Fibroblast of the aortic adventitia (primary cell): Measurements from ENCODE around the gene LRRC25. TPM values are rescaled to one million over a fixed set of nuclear protein-coding genes. Genes with fewer than 3 reads are reported as not detected.

Experiments
- DNase-seq: peaks from one replicate; pipeline ENCODE4 v3.0.0-alpha.2; 2010; ENCODE audit warnings: low read depth
- H3K4me3 ChIP-seq: 2 replicates; pipeline ENCODE4 v1.5.1; 2011; ENCODE audit warnings: low read depth, mild to moderate bottlenecking, control low read depth, low read length, moderate library complexity
- total RNA-seq: library from RNA; depleted of rRNA; stranded (reverse); fragments of >200 nt; gene quantifications from 2 replicates; pipeline ENCODE4 v1.2.3, GENCODE V29; 2012; ENCODE audit warnings: low replicate concordance
- TF ChIP-seq, protein P1 (sequence below): IDR thresholded peaks from 2 replicates; pipeline ENCODE4 v1.5.1; 2011; ENCODE audit warnings: mild to moderate bottlenecking, low read length, control low read depth, inconsistent platforms; ENCODE audit not compliant: insufficient read depth

Gene LRRC25
- total RNA-seq, 1 donor, result 0.09 TPM

GRCh38 chr19:18435178-18435841, 37.9 kb upstream of the LRRC25 start:
- no peak overlapping the region for H3K4me3 ChIP-seq
- DNase-seq, result no peak
- TF ChIP-seq, protein P1, sequence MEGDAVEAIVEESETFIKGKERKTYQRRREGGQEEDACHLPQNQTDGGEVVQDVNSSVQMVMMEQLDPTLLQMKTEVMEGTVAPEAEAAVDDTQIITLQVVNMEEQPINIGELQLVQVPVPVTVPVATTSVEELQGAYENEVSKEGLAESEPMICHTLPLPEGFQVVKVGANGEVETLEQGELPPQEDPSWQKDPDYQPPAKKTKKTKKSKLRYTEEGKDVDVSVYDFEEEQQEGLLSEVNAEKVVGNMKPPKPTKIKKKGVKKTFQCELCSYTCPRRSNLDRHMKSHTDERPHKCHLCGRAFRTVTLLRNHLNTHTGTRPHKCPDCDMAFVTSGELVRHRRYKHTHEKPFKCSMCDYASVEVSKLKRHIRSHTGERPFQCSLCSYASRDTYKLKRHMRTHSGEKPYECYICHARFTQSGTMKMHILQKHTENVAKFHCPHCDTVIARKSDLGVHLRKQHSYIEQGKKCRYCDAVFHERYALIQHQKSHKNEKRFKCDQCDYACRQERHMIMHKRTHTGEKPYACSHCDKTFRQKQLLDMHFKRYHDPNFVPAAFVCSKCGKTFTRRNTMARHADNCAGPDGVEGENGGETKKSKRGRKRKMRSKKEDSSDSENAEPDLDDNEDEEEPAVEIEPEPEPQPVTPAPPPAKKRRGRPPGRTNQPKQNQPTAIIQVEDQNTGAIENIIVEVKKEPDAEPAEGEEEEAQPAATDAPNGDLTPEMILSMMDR, result no peak

DNA sequence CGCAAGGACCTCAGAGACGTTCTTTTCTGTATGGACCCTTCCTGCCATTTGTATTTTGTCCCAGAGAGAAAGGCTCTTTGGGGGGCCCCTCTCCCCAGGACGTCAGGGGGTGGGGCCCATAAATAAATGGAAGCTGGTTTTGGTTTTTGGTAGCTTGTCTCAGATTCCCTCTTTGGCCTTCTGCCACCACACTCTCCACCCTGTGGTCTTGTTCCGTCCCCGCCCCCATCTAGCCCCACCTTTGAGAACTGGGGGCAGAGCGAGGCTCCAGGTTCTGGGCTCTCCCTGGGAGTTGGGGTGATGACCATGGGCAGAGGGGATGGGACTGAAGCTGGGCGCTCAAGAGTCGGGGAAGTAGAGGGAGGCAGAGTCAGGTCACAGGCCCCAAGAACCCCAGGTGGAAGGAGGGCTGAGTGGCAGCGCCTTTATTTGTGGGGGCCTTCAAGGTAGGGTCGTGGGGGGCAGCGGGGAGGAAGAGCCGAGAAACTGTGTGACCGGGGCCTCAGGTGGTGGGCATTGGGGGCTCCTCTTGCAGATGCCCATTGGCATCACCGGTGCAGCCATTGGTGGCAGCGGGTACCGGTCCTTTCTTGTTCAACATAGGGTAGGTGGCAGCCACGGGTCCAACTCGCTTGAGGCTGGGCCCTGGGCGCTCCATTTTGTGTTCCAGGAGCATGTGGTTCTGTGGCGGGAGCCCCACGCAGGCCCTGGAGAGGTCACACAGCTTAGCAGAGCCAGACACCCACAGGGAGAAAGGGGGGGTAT, 37.2 kb upstream of the LRRC25 start:
- TF ChIP-seq, protein P1, result no peak
- no peak for DNase-seq
- H3K4me3 ChIP-seq, result no peak overlapping the region

GRCh38 chr19:18433735-18434398, 36.4 kb upstream of the LRRC25 start:
- no peak for DNase-seq
- H3K4me3 ChIP-seq, result no peak overlapping the region
- TF ChIP-seq, protein P1, result no peak

DNA sequence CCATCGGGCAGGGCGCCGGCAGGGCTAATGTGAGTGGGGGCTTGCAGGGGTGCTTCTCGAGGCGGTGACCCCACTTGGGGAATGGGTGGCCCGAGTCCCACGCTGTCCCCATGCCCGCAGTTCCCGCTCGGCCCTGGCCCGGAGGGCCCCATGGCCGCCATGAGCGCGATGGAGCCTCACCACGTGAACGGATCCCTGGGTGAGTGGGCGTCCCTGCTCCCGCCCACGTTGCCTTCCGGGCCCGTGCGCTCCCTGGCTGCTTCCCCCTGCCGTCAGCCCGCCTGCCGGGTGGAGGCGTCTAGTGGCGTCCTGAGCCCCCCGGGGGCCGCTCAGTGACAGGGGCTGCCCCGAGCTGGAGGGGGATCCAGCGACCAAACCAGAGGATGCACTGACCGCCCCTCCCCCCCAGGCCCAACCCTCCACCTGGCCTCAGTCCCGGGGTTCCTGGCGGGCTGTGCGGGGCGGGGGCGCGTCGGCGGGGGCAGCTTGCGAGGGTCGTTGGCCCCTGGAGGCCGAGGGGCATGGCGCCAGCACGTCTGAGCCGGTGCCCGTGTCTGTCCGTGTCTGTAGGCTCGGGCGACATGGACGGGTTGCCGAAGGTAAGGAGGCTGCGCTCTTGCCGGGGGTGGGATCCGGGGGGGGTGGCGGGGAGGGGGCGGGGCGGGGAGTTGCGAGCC, 35.7 kb upstream of the LRRC25 start:
- no peak overlapping the region for H3K4me3 ChIP-seq
- DNase-seq, result no peak
- TF ChIP-seq, protein P1, result no peak

DNA sequence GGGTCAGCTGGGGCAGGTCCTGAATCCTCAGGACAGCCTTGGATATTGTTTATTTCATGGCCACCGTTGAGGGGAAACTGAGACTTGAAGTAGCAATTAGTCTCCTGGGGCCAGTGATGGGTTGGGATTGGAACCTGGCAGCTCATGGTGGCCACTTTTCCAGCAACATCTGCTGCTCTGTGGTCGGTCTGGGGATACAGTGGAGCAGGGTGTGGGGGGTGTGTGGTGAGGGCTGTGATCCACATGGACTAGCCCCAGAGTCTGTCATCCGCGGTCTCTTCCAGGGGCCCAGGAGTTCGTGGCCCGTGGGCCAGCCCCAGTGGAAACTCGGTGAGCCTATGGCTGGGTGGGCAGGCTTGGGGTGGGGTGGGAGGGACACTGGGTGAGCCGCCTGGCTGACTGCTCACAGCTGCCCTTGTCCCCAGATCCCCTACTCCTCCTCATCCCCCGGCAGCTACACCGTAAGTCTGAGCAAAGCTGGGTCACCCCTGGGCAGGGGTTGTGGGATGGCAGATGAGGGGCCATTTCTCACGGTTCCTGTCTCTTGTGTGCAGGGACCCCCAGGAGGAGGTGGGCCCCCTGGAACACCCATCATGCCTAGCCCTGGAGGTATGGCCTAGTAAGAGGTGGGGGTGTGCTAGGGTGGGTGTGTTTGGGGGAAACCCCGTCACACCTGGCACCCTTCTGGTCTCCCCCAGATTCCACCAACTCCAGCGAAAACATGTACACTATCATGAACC, 35.0 kb upstream of the LRRC25 start:
- no peak for DNase-seq
- TF ChIP-seq, protein P1, result no peak
- H3K4me3 ChIP-seq, result no peak overlapping the region
